Adipocyte (in vitro differentiated cells): ENCODE measurements around the gene ZNF516.

Source experiments
- DNase-seq: peaks from one replicate; pipeline ENCODE4 v3.0.0-alpha.2; 2015; ENCODE audit warnings: low read depth
- H3K27me3 ChIP-seq: replicated peaks from 2 replicates; pipeline ENCODE4 v1.7.0; 2013; ENCODE audit warnings: mild to moderate bottlenecking, low read length, moderate library complexity; ENCODE audit not compliant: control insufficient read depth, insufficient read depth
- H3K36me3 ChIP-seq: 2 replicates; pipeline ENCODE4 v1.7.0; 2013; ENCODE audit warnings: low read length, mild to moderate bottlenecking, moderate library complexity; ENCODE audit not compliant: control insufficient read depth, insufficient read depth, severe bottlenecking
- H3K4me1 ChIP-seq: 2 replicates; pipeline ENCODE4 v1.7.0; 2013; ENCODE audit warnings: mild to moderate bottlenecking, low read length, moderate library complexity; ENCODE audit not compliant: control insufficient read depth, insufficient read depth
- H3K4me3 ChIP-seq: 2 replicates; pipeline ENCODE4 v1.7.0; 2013; ENCODE audit warnings: mild to moderate bottlenecking, low read length, moderate library complexity
- H3K9ac ChIP-seq: 2 replicates; pipeline ENCODE4 v1.7.0; 2013; ENCODE audit warnings: mild to moderate bottlenecking, low read length, moderate library complexity
- H3K9me3 ChIP-seq: 2 replicates; pipeline ENCODE4 v1.7.0; 2013; ENCODE audit warnings: mild to moderate bottlenecking, low read length, moderate library complexity; ENCODE audit not compliant: control insufficient read depth

The ZNF516 gene

GRCh38 chr18:76451396-76452331, 43.4 kb downstream of the ZNF516 start:
- Histone ChIP-seq H3K4me3 (peak overlapping the region; percentile 85), H3K9ac (peak overlapping the region; percentile 91), H3K36me3 (no peaks in the 10 kb centered on the region), H3K27me3 (no peaks in the 10 kb centered on the region), H3K9me3 (no peaks in the 10 kb centered on the region), H3K4me1 (peaks cover 50% of the 10 kb centered on the region)
- no peak for DNase-seq

- Histone ChIP-seq H3K27me3 (no peaks in the 10 kb centered on the region), H3K9ac (peak overlapping the region; percentile 91), H3K4me1 (peaks cover 59% of the 10 kb centered on the region), H3K36me3 (no peaks in the 10 kb centered on the region), H3K4me3 (peak overlapping the region; percentile 85), H3K9me3 (no peaks in the 10 kb centered on the region)
- DNase-seq: peak; percentile 76
Observed at GRCh38 chr18:76450452-76451395, 44.3 kb downstream of the ZNF516 start.

- peaks cover 72% of the 10 kb centered on the region for H3K4me1 ChIP-seq
Observed at GRCh38 chr18:76449111-76449453, 46.0 kb downstream of the ZNF516 start.

GRCh38 chr18:76448256-76449110, 46.6 kb downstream of the ZNF516 start:
- Histone ChIP-seq H3K9me3 (no peaks in the 10 kb centered on the region), H3K4me1 (peaks cover 73% of the 10 kb centered on the region), H3K36me3 (no peaks in the 10 kb centered on the region), H3K9ac (peak overlapping the region; percentile 67), H3K27me3 (no peaks in the 10 kb centered on the region), H3K4me3 (peak overlapping the region; percentile 3)
- DNase-seq: no peak

More at GRCh38 chr18:76449111-76449453, 46.0 kb downstream of the ZNF516 start:
- Histone ChIP-seq H3K9ac (no peak overlapping the region), H3K4me3 (no peak overlapping the region), H3K27me3 (no peaks in the 10 kb centered on the region), H3K9me3 (no peaks in the 10 kb centered on the region), H3K36me3 (no peaks in the 10 kb centered on the region)
- no peak for DNase-seq

GRCh38 chr18:76447258-76447890, 47.7 kb downstream of the ZNF516 start:
- no peak for DNase-seq
- Histone ChIP-seq H3K27me3 (no peaks in the 10 kb centered on the region), H3K4me3 (peak overlapping the region; percentile 6), H3K4me1 (peaks cover 71% of the 10 kb centered on the region), H3K9ac (peak overlapping the region; percentile 67), H3K36me3 (peaks cover 2% of the 10 kb centered on the region), H3K9me3 (no peaks in the 10 kb centered on the region)

GRCh38 chr18:76446321-76447257, 48.5 kb downstream of the ZNF516 start:
- Histone ChIP-seq H3K9ac (peak overlapping the region; percentile 67), H3K4me3 (peak overlapping the region; percentile 6), H3K4me1 (peaks cover 63% of the 10 kb centered on the region), H3K9me3 (no peaks in the 10 kb centered on the region), H3K36me3 (peaks cover 9% of the 10 kb centered on the region), H3K27me3 (no peaks in the 10 kb centered on the region)
- peak; percentile 36 for DNase-seq

- Histone ChIP-seq H3K9ac (peak overlapping the region; percentile 67), H3K4me3 (peak overlapping the region; percentile 57), H3K4me1 (peaks cover 59% of the 10 kb centered on the region), H3K36me3 (peaks cover 15% of the 10 kb centered on the region), H3K27me3 (no peaks in the 10 kb centered on the region), H3K9me3 (no peaks in the 10 kb centered on the region)
- no peak for DNase-seq
Observed at GRCh38 chr18:76445741-76446232, 49.3 kb downstream of the ZNF516 start.

GRCh38 chr18:76445275-76445674, 49.8 kb downstream of the ZNF516 start:
- H3K9ac ChIP-seq: peak overlapping the region; percentile 67
- H3K27me3 ChIP-seq: no peaks in the 10 kb centered on the region
- H3K9me3 ChIP-seq: no peaks in the 10 kb centered on the region
- peak; percentile 82 for DNase-seq
- peaks cover 20% of the 10 kb centered on the region for H3K36me3 ChIP-seq
- peaks cover 59% of the 10 kb centered on the region for H3K4me1 ChIP-seq
- H3K4me3 ChIP-seq: peak overlapping the region; percentile 57

GRCh38 chr18:76444446-76445105, 50.5 kb downstream of the ZNF516 start:
- Histone ChIP-seq H3K36me3 (peaks cover 25% of the 10 kb centered on the region), H3K4me1 (peaks cover 55% of the 10 kb centered on the region), H3K4me3 (peak overlapping the region; percentile 20), H3K9me3 (no peaks in the 10 kb centered on the region), H3K27me3 (no peaks in the 10 kb centered on the region), H3K9ac (no peak overlapping the region)
- no peak for DNase-seq
